Upper lobe of right lung (tissue), 1 donor: ENCODE measurements around the gene ADAMTSL3. TPM values are rescaled to one million over a fixed set of nuclear protein-coding genes. Genes with fewer than 3 reads are reported as not detected.
A peak's percentile ranks its signal among the peaks of the same experiment; 100 is the strongest.

Experiments
- ATAC-seq: fragments of 200-7000 bp; cut with Tn5 transposase; one replicate; pipeline ENCODE4 v1.9.1; 2020; ENCODE audit warnings: mild to moderate bottlenecking, moderate library complexity
- DNase-seq: peaks from one replicate; pipeline ENCODE4 v3.0.0-alpha.2; 2020
- H3K27ac ChIP-seq: fragments of 200-600 bp; one replicate; pipeline ENCODE4 v1.8.0; 2022
- H3K27me3 ChIP-seq: fragments of 200-600 bp; one replicate; pipeline ENCODE4 v1.8.0; 2022; ENCODE audit warnings: mild to moderate bottlenecking
- H3K36me3 ChIP-seq: fragments of 200-600 bp; one replicate; pipeline ENCODE4 v1.8.0; 2022
- H3K4me1 ChIP-seq: fragments of 200-600 bp; one replicate; pipeline ENCODE4 v1.8.0; 2022
- H3K4me3 ChIP-seq: fragments of 200-600 bp; one replicate; pipeline ENCODE4 v1.8.0; 2022; ENCODE audit warnings: mild to moderate bottlenecking
- H3K9me3 ChIP-seq: fragments of 200-600 bp; one replicate; pipeline ENCODE4 v1.8.0; 2022
- CTCF ChIP-seq: fragments of 200-600 bp; IDR thresholded peaks from one replicate; pipeline ENCODE4 v1.8.0; 2022; ENCODE audit warnings: antibody characterized with exemption
- intact Hi-C: fragments of 100-400 bp; cut with DNase I; formaldehyde crosslinking; loops from one replicate; pipeline ENCODE4 v1.11.0; 2022
- total RNA-seq: library from RNA; stranded (reverse); fragmentation: NEBNext Ultra II Directional; extraction: Animal tissue kit (Norgen Biotek cat#: 25700); gene quantifications from one replicate; pipeline ENCODE4 v1.2.1, GENCODE V29; 2021
- donor health status: DM: no; HTN: yes; CAD: no; lungs with severe emphysema.

Gene ADAMTSL3
- total RNA-seq, 1 donor from 2014 or later: 26.2 TPM

DNA sequence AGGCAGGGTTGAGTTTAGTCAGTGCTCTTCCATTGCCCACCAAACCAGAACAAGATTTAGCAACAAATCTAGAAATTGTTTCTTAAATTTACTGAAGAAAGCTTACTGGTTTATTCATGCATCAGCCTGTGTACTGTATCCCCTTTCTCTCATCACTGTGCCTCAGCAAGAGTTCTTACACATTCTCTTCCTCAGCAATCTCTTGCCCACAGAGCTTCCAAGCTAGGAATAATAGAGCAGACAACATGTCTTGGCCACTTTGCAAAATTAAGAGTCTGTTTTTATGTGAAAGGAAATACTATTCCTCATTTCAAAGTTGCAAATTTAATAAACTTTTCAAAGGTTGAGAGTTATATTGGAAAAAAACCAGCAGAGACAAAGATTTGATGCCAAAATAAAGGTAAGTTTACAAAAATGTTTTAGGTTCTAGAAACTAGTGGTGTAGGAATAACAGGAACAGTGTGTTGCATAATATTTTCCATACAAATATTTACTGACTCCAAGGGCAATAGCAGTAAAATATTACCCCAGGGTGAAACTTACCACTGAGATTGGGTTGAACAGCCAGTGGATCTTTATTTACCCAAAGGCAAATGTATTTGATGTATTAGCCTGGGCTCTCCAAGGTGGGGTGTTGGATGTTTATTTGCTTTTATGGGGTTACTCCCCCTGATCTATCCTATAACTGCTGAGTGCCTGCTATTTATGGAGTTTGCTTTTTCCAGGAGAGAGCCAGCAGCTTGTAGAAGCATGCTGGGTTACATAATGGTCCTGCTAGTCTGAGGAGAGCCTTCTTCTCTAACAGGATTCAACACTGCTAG is 276.7 kb downstream of the ADAMTSL3 start:
- no peaks in the 10 kb centered on the region for H3K27me3 ChIP-seq
- ATAC-seq: peak; percentile 77
- intact Hi-C loops: no loop called here
- H3K27ac ChIP-seq: peak overlapping the region; percentile 45
- no peak for TF ChIP-seq CTCF
- H3K4me3 ChIP-seq: no peak overlapping the region
- no peaks in the 10 kb centered on the region for H3K9me3 ChIP-seq
- no peaks in the 10 kb centered on the region for H3K36me3 ChIP-seq
- H3K4me1 ChIP-seq: no peaks in the 10 kb centered on the region
- DNase-seq: no peak

DNA sequence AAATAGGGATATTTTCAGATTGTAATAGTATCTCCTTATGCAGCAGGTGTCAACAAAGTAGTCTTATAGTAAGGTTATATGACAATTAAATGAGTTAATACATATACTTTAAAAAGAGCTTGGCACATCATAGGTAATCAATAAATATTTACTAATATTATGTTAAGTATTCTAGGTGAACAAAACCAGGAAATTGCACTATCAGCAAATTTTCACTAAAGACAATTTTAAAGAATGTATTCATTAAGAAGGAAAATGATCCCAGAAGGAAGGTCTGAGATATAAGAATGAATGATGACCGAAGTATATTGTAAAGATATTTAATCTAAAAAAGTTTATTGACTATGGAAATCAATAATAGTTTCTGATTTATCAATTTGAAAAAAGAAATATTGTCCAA is 281.9 kb downstream of the ADAMTSL3 start:
- no peak for ATAC-seq

GRCh38 chr15:83940136-83940535 is 286.2 kb downstream of the ADAMTSL3 start:
- DNase-seq (no peak), ATAC-seq (no peak)
- Histone ChIP-seq H3K4me3 (no peak overlapping the region), H3K4me1 (no peaks in the 10 kb centered on the region), H3K27me3 (no peaks in the 10 kb centered on the region), H3K27ac (no peak overlapping the region), H3K36me3 (no peaks in the 10 kb centered on the region), H3K9me3 (no peaks in the 10 kb centered on the region)
- no peak for TF ChIP-seq CTCF
- intact Hi-C loops: no loop called here

More for the DNA sequence above, 281.9 kb downstream of the ADAMTSL3 start:
- TF ChIP-seq CTCF: no peak
- no peaks in the 10 kb centered on the region for H3K9me3 ChIP-seq
- H3K36me3 ChIP-seq: no peaks in the 10 kb centered on the region
- H3K4me1 ChIP-seq: no peaks in the 10 kb centered on the region
- intact Hi-C loops: no loop called here
- DNase-seq: no peak
- no peak overlapping the region for H3K4me3 ChIP-seq
- no peak overlapping the region for H3K27ac ChIP-seq
- H3K27me3 ChIP-seq: no peaks in the 10 kb centered on the region

DNA sequence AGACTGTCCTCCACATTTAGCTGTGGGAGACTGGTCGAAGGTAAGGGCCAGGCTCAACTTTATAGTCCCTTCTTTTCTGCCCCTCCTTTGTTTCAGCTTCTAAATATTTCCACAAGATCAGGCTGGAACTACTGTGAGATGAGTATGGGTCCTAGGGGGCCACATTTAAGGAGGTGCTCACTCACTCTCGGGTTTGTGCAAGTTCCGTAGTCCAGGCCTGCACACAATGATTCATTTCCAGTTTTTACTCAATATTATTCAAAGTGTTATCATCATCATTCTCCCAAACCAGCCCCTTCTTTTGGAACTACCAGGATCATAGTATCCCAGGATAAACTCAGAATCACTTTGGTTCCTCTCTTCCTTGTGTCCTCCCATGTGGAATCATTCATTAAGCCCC is 289.1 kb downstream of the ADAMTSL3 start:
- H3K27me3 ChIP-seq: no peaks in the 10 kb centered on the region
- no peak for DNase-seq
- H3K36me3 ChIP-seq: no peaks in the 10 kb centered on the region
- TF ChIP-seq CTCF: no peak
- no peak overlapping the region for H3K27ac ChIP-seq
- H3K4me3 ChIP-seq: no peak overlapping the region
- no peaks in the 10 kb centered on the region for H3K9me3 ChIP-seq
- no peak for ATAC-seq
- intact Hi-C loops: no loop called here
- no peaks in the 10 kb centered on the region for H3K4me1 ChIP-seq

- H3K4me3 ChIP-seq: no peak overlapping the region
- H3K4me1 ChIP-seq: no peaks in the 10 kb centered on the region
- H3K27ac ChIP-seq: no peak overlapping the region
- intact Hi-C loops: no loop called here
- H3K27me3 ChIP-seq: no peaks in the 10 kb centered on the region
- DNase-seq (no peak), ATAC-seq (no peak)
- H3K36me3 ChIP-seq: no peaks in the 10 kb centered on the region
- TF ChIP-seq CTCF: no peak
- H3K9me3 ChIP-seq: no peaks in the 10 kb centered on the region
These were observed 290.0 kb downstream of the ADAMTSL3 start for GRCh38 chr15:83943849-83944404.
